ENCODE measurements around the gene HPSE2.

HPSE2 gene

DNA sequence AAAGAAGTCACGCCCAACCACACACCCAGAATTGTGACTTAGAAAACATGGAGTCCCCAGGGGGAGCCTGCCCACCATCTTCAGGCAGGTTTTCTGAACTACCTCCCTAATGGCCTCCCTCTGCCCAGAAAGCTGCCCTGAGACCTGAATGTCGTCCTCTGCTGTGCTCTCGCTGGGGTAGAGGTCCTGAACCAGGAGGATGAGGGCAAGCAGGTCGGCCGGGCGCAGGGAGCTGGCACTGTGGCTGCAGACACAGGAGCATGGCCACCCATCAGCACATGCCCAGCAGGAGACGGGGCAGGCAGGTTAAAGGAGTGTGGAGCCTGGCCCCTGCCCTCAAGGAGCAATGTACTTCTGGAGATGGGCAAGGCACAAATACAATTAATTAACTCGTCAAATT lies 805.2 kb downstream of the HPSE2 start:
- DNase-seq (ENCODE audit: low read depth) = no peak

DNA sequence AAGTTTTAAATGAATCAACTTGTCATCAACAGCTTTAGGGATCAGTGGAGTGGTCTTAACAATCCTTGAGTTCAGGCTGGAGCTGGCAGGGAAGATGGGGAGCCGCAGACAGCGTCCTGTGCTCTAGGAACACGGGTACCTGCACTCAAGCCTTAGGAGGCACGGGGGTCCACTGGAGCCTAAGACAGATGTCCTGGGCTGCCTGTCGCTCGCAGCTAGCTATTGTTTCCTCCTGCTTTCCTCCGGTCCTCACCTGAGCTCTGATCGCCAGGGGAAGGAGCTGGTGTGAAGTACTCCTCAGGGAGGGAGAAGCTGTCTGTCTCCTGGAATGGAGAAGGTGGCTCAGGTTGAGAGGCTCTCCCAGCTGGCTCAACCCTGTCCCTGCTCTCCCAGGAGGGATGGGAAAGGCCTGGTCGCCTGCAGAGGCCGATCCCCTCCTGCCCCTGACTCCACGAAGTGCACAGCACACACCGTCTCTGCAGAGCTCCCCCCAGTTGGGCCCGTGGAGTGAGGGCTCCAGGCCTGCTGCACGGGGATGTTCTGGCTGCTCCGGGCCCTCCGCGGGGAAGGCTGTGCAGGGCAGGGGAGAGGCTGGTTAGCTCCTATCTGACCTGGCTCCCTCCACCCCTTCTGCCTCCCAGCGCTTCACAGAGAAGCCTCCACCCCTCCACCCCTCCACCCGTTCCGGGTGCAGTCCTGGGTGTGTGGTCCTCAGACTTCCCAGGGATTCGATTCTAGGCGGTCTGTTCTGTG lies 806.2 kb downstream of the HPSE2 start:
- DNase-seq (ENCODE audit: low read depth) = no peak

DNA sequence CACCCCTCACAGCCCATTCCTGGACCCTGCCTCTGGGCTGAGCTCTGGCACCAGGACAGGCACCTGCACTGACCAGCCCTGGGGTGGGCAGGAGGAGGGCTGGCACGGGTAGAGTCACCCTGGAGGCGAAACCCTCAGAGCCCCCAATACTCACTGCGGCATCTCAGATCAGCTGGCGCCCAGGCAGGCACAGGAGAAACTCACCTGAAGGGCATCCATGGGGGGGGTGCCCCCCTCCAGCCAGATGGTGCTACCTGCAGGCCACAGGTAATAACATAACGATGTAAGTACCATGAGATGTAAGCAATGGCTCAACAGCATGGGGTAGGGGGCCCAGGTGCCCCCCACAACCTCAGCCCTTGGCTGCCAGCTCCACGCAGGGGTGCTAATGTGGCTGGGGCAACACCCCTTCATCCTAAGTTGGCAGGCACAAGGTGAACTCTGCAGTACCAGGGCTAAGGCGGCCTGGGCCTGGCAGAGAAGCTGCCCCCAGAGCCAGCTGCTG lies 808.6 kb downstream of the HPSE2 start:
- no peak for DNase-seq (ENCODE audit: low read depth)

DNA sequence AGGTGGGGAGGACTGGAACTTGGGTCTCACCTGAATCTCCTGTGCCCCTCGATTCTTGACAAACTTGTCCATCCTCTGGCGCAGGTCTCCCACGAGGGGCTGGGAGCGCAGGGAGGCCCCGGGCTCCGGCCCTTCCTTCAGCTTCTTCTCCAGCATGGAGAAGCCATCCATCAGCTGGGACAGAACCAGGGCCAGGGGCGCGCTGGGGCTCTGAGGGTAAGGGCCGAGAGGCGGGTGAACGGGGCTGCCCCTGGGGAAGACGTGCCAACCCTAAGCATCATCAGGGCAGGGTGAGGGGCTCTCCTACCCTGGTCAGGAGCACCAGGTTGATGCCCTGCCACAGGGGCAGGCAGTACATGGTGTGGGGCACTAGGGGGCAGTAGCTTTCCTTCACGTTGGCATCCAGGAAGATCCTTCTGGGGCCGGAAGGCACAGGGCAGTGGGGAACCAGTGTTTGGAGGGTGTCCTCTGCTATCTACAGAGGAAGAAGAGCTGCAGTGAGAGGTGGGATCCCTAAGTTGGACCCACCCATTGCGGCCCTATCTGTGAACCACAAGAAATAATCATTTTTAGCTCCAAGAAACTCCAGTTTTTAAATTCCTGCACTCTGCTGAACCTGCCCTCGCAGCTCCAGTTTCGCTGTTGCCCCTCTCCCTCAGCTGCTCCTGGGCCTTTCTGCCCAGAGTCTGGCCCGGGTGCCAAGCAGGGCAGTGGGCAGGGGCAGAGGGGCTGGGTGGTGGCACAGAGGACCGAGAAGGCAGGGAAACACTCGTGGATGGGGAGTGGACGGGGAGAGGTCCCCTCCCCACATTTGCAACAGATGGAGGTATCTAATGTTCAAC lies 809.9 kb downstream of the HPSE2 start:
- DNase-seq (ENCODE audit: low read depth) = no peak

DNA sequence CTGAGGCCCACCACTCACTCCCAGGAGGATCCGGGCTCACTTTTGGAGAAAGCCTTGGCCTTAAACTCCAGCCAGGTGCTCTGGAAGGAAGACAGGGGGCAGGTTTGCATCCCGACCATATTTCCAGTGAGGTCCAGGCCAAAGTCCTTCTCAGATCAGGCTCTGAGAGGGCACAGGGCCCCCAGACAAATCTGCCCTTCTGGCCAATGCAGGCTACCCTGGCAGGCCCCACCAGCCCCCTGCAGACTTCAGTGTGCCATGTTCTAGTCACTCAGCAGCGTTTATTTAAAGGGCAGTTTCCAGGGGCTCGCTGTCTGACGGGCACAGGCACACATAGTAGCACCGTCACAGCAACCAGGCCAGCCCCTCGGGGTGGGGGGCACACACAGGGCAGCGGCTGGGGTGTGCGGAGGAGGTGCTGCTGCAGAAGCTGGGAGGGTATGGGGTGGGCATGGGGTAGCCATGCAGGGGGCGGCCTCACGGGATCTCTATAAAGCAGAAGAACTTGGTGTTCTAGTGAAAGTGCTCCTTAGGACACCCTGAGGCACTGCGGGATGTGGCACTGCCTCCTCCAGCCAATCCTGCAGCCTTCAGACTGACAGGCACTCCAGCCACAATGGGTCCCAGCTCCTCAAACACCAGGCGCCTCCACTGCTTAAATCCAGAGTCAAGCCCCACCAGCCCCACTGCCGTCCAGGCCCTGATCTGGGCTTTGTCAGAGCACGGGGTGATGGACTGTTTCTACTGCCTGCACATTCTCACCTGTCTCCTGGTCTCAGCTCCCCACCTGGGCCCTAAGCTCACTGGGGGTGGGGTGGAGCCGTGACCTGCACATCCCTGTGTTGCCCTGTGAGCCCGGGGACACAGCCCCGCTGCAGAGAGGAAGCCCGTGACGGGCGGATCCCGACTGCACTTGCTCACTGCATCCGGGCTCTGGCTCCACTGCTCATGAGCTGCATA lies 811.1 kb downstream of the HPSE2 start:
- no peak for DNase-seq (ENCODE audit: low read depth)

DNA sequence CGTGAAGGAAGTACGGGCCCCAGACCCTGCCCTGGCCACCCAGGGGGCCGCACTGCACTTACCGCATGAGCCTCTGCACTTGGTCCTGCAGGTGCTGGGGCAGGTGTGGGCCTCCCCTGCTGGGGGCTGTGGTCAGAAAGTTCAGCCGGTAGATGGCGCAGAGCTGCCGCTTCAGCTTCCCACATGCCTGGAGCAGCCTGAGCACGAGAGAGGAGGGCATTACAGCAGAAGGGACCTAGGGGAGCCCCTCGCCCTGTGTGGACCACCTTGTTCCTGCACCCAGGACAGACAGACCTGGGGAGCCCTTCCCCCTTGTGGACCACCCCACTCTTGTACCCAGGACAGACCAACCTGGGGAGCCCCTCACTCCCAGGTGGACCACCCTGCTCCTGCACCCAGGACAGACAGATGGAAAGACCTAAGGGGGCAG lies 811.9 kb downstream of the HPSE2 start:
- no peak for DNase-seq (ENCODE audit: low read depth)

DNA sequence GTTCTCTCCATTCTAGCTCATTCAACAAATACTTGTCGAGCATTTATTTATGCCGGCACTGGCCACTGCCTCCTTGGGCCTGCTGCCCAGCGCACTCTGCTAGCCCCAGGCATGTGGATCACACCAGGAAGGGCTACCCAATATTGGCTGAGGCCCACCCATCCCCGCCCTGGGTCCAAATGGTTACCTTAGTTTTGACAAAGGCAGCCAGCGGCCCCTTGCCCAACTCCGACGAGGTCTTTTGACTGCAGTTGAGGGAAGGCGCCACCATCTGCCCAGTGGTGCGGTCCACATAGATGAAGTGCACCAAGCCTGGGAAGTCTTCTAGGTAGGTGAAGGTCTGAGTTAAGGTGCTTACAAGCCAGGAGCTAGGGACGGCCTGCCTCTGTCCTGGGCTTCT lies 813.5 kb downstream of the HPSE2 start:
- no peak for DNase-seq (ENCODE audit: low read depth)

DNA sequence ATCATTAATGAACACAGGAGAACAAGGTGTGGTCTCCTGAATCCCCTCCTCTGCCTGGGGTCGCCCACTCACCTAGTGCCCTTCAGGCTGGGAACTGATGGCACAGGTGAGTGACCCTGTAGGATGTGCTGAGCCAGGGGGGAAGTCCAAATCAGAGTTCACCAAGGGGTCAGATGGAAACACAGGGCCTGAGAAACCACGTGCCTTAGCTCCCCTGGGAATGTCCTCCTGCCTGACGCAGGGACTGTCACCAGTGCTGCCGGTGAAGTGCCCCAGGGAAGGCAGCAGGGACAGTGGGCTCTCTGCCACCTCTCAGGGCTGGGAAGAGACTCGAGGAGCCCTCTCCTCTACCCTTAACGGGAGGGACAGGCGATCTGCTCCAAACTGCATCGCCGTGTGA lies 814.9 kb downstream of the HPSE2 start:
- DNase-seq (ENCODE audit: low read depth) = no peak

DNA sequence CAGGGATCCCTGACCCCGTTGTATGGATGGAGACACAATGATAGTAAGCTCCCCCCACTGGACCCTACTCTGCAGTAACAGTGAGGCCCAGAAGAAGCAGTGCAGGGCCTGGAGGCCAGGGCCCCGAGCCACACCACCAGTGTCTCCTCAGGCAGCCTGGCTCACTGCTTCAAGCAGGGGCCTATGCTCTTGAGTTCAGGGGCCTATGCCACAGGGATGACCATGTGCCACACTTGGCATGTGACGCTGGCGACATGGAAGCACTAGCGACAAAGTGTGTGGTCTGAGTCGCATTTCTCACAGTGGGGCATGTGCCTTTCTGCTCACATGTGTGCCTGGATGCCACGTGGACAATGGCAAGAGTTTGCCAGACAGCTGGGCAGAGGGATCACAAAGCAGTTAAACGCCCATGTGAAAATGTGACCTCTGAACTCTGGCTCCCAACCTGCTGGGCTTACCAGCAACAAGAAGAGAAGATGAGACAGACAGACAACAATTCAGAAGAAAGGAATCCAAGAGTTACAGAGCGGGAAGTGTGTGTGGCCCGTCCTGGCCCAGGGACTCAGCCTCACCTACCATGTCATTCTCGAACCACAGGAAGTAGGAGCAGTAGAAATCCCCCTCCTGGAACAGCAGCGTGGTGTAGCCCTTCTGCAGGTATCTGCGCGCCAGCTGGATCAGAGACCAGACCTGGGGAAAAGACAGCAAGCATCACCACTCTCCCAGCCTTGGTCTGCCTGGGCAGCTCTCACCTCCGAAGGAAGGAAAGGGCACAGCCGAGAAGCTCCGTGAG lies 816.0 kb downstream of the HPSE2 start:
- no peak for DNase-seq (ENCODE audit: low read depth)

DNA sequence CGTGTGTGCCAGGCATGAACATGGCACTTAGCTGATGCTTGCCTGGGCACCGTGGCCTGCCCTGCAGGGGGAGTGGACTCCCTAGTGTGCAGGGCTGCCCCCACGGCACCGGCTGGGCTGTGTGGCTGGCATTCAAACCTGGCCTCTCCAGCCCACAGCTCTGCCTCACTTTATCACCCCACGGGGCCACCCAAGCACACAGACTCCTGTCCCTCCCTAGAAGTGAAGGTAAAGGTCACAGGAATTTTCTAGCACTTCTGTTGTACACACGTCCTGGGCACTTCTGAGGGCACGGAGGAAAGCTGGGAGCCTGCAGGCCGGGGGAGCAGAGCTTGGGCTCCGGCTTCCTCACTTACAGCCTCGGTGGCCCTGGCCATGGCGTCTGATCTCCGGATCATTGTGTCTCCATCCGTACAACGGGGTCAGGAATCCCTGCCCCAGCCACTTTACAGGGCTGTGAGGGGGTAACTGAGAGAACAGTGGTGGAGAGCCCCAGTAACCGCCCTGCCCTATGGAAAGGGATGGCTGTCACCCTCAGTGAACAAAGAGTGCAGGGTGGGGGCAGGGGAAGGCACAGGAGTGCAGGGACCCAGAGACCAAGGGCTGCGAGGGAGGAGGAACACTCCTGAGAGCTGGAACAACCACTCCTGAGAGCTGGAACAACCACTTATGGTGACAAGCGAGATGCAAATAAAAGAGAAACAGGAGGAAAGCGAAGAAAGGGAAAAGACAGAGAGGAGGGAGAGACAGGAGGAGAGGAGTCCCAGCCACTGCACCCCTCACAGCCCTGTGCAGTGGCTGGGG lies 816.8 kb downstream of the HPSE2 start:
- no peak for DNase-seq (ENCODE audit: low read depth)

DNA sequence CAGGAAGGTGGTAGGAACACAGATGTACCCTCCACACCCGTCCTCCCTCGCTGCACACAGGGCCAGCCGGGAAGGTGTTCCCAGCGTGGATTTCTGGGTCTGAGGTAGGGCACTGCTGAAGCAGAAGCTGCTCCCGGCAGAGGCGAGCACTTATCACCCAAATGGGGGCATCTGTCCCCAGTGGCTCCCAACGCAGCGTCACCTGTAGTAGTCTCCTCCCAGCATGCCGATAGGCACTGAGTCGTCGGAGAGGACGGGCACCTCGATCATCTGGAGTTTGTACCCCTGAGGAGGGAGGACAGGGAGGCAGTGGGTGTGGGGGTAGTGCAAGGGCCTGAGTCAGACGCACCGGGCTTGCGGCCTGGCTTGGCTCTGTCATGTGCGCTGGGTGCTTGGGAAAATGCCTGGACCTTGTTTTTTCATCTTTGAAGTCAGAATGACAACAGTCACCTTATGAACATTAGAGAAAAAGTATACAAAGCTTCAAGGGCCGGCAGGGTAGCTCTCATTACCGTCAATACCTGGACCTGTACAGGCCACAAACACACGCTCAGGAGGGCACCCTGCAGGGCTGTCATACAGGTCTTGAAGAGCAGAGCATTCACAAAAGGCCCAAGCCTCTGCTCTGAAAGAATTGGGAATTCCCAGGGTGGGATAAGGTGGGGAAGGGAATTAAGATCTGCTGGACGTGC lies 817.5 kb downstream of the HPSE2 start:
- DNase-seq (ENCODE audit: low read depth) = no peak

DNA sequence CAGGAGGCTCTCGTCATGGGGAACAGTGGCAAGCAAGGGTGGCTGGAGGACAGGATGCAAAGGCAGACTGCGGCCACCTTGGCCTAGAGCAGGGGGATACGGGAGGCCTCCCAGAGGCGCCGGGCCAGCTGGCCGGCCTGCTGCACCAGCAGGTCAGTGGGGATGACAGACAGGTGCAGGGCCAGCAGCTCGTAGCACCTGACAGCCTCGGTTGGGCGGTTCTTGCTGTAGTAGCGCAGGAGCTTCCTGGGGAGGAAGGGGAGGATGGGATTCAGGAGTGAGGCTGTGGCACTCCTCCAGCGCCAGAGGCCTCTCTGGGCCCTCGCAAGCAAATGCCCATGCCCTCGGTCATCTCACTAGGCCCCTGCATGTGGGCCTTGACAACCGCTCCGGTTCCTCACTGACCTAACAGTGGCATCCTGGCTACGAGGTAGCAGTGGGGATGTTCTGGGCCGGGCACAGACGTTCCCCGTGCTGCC lies 818.1 kb downstream of the HPSE2 start:
- no peak for DNase-seq (ENCODE audit: low read depth)

DNA sequence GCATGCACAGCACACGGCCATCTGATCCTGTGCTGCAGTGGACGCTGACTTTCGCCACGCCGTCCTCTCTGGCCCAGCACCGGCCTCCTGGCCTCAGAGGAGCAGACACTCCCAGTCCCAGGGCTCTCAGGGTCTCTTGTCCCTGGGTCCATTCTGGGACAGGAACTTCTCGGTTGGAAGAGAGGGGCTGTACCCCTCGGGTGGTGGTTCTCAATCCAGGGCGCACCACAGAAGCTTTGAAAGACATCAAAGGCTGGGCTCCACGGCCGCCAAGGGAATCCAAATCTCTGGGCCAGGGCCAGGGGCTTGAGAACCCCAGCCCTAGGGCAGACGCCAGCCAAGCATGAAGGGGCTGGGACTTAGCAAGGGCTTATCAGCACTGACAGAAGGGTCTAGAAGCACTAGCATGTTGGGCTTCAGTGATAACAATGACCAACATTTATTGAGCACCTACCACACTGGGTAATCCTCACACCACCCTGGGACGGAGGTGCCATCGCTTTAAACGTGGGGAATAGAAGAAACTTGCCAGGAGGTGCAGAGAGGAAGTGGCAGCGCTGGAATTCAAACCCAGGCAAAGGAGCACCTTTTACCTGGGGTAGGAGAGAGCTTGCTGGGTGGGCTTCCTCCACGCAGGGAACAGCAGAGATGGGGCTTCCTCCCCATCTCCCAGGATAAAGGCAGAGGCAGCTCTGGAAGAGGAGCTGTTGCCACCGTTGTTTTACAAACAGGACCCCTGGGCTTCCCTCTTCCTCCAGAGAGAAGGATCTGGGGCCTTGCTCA lies 818.9 kb downstream of the HPSE2 start:
- no peak for DNase-seq (ENCODE audit: low read depth)

DNA sequence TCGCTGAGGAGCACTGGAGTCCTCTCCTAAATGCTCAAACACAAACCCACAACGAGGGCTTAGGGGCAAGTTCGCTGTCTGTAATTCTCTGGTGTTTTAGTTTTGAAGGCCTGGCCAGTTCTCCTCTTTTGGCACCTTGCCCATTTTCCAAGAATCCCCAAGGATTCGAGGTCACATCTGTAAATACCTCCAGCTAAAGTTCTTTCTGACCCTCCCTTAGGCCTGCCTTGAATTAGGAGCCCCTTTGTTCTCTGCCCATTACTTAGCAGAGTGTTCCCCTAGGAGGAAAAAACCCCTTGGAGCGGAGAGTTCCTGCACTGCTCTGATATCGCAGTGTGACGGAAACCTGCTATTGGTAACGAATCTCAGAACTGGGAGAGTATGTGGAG lies 819.9 kb downstream of the HPSE2 start:
- DNase-seq (ENCODE audit: low read depth) = no peak

DNA sequence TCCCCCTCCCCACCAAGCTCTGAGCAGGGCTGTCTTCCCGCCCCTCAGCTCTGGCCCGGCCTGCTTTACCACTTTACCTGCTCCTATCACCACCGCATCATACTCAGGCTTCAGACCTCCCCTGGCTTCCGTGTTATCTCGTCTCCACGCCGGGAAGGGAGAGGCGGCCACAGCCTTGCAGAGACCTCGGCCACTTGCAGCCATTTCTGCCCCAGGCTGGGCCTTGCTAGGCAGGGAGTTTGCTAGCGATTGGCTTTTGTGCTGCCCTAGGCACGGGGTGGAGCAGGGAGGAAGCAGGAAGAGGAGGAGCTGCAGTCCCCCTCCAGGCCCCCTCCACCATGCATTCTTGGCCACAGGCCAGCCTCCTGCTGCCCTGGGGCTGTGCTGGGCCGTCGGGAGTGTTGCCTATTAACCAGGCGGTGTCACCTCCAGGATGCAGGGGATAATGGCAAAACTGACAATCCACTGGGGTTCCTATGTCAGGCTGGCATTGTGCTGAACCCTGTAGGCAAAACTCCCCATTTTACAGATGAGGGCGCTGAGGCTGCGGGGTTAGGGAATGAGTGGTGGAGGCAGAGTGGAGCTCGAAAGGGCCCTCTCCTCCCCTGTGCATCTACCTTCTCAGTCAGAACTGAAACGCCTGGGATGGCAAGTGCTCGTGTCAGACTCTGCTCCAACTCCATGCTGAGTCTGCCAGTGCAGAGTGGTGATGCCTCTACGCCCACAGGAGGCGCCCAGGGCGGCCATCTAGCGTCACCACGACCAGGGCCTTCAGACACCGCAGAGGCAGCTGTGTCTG lies 820.5 kb downstream of the HPSE2 start, which contains the start of gene PYROXD2:
Gene PYROXD2, minus strand, starts transcription at position 251 of the 799 bp plus-strand sequence. Its CDS starts 47 bp downstream, at position 204.
- peak; percentile 78 for DNase-seq (ENCODE audit: low read depth)

DNA sequence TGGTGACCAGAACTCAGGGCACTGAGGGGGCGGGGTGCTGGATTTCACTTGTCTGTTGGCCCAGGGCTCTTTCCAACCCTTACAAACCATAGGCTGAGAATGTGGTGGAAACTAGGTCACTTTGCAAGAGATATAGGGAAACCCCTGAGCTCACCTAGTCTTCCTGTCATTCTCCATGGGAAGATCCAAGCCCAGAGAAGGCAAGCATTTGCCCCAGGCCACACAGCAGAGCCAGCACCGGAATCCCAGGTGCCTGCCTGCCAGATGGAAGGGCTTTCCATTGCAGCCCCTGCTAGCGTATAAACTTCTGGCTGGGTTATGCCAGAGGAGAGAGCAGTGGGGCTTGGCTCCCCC lies 821.1 kb downstream of the HPSE2 start:
- DNase-seq (ENCODE audit: low read depth) = no peak

DNA sequence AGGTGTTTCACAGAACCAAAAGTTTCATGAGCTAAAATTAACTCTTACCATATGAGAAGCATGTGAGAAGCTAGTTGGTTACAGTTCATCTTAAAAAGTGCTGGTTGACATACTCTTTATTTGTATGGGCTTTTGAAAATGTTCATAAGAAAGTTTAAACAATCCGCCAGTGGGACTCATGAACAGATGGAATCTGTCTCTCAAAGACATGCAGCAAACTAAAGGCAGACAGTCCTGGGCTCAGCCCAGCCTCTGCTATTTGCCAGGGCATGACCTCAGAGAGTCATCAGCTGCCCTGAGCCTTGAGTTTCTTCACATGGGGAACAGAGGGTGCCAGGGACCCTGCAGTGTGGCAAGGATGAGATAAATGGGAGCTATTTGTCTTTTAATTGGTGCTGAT lies 823.9 kb downstream of the HPSE2 start:
- no peak for DNase-seq (ENCODE audit: low read depth)

DNA sequence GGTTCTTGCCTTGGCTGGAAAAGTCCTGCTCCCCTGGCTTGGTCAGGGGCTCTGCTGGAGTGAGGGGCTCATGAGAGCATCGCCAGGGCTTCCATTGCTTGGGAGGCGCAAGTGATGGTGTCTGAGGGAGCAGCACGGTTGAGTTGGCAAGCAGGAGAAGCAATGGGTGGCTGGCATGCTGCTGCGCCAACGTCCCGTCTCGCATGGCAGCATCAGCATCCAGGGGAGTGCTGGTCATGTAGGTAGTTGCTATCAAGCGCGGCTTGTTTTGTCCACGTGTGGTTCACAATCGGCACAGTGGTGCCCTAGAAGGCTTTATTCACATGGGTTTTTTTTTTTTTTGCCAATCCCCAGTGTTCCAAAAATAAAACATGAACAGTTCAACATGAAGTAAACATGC lies 824.5 kb downstream of the HPSE2 start:
- DNase-seq (ENCODE audit: low read depth) = no peak

Data from stromal cell of bone marrow (primary cell).